ENCODE measurements around the gene ZNF146. TPM values are rescaled to one million over a fixed set of nuclear protein-coding genes. Genes with fewer than 3 reads are reported as not detected.

The ZNF146 gene
- total RNA-seq = 101 and 133 TPM in 2 replicates

GRCh38 chr19:36214386-36215275 lies at the start of gene ZNF146, which contains the start of gene ZNF565:
Gene ZNF146 (plus strand): TSS chr19:36215106. CDS start chr19:36236441, 21,335 bp downstream.
Gene ZNF565 (minus strand): TSS chr19:36214665. CDS start chr19:36201985, 12,680 bp downstream.

Other genes starting within 250 kb of the ZNF146 start
- 8.1 and 11.9 TPM in 2 replicates for gene SDHAF1, start 219.9 kb upstream of the ZNF146 start, total RNA-seq
- 0.23 TPM in 1 of 2 replicates, not detected in the other for gene SYNE4, start 206.3 kb upstream of the ZNF146 start, total RNA-seq
- 14.6 and 14.7 TPM in 2 replicates for gene ALKBH6, start 200.9 kb upstream of the ZNF146 start, total RNA-seq
- 14.3 and 22.8 TPM in 2 replicates for gene CLIP3, start 182.2 kb upstream of the ZNF146 start, total RNA-seq
- gene THAP8, start 160.8 kb upstream of the ZNF146 start, total RNA-seq = 1.6 and 3.3 TPM in 2 replicates
- 0.59 and 4.6 TPM in 2 replicates for gene WDR62, start 160.2 kb upstream of the ZNF146 start, total RNA-seq
- not detected in 2 replicates for gene OVOL3, start 104.0 kb upstream of the ZNF146 start, total RNA-seq
- gene POLR2I, start 100.2 kb upstream of the ZNF146 start, total RNA-seq = 27.3 and 29.2 TPM in 2 replicates
- 236 and 267 TPM in 2 replicates for gene TBCB, start 99.6 kb upstream of the ZNF146 start, total RNA-seq
- gene CAPNS1, start 75.0 kb upstream of the ZNF146 start, total RNA-seq = 252 and 437 TPM in 2 replicates
- gene COX7A1, start 62.7 kb upstream of the ZNF146 start, total RNA-seq = 4.3 and 14.8 TPM in 2 replicates
- 5.4 and 6.2 TPM in 2 replicates for gene ZNF565, start 441 bp upstream of the ZNF146 start, total RNA-seq
- 2.6 and 5.0 TPM in 2 replicates for gene ZFP14, start 164.1 kb downstream of the ZNF146 start, total RNA-seq
- gene ZFP82, start 203.5 kb downstream of the ZNF146 start, total RNA-seq = 7.4 and 8.0 TPM in 2 replicates

All from smooth muscle cell of the umbilical artery (primary cell).